ENCODE data around the gene TTC39C. TPM values are rescaled to one million over a fixed set of nuclear protein-coding genes. Genes with fewer than 3 reads are reported as not detected.

The TTC39C gene
- total RNA-seq, 2 experiments from 2014 or later: 31.4 to 47.0 TPM

- intact Hi-C loops (cut with micrococcal nuclease; ENCODE audit: unreplicated experiment): no loop called here
- ChIA-PET POLR2A (no interaction called here), CTCF (ENCODE audit: unreplicated experiment) (no interaction called here)
- Histone ChIP-seq H3K36me3 (ENCODE audit: insufficient read depth, low read length) (no peaks in the 10 kb centered on the region), H3K4me2 (ENCODE audit: low read length) (no peak overlapping the region), H3K4me1 (ENCODE audit: insufficient read depth, low read length, poor library complexity, severe bottlenecking) (no peaks in the 10 kb centered on the region), H3K79me2 (ENCODE audit: insufficient read depth, low read depth, low read length) (peaks cover 16% of the 10 kb centered on the region; the same call in 1 of the 2 replicates), H4K20me1 (ENCODE audit: insufficient read depth, low read length) (peaks cover 10% of the 10 kb centered on the region; the same call in 1 of the 2 replicates), H3K4me3 (ENCODE audit: low read depth, low read length, poor library complexity, severe bottlenecking) (no peak overlapping the region), H3K9me2 (ENCODE audit: insufficient read depth, low read length) (no peaks in the 10 kb centered on the region), H3K9me3 (ENCODE audit: low read length) (no peaks in the 10 kb centered on the region), H2AFZ (ENCODE audit: low read length) (no peak overlapping the region), H3K27ac (ENCODE audit: low read depth, low read length, poor library complexity, severe bottlenecking) (no peak overlapping the region)
- TF ChIP-seq EZH2phosphoT487 (IDR thresholded peaks at IDR 0.05; ENCODE audit: borderline replicate concordance, low read depth, low read length): no peak
- TF ChIP-seq, protein P1, sequence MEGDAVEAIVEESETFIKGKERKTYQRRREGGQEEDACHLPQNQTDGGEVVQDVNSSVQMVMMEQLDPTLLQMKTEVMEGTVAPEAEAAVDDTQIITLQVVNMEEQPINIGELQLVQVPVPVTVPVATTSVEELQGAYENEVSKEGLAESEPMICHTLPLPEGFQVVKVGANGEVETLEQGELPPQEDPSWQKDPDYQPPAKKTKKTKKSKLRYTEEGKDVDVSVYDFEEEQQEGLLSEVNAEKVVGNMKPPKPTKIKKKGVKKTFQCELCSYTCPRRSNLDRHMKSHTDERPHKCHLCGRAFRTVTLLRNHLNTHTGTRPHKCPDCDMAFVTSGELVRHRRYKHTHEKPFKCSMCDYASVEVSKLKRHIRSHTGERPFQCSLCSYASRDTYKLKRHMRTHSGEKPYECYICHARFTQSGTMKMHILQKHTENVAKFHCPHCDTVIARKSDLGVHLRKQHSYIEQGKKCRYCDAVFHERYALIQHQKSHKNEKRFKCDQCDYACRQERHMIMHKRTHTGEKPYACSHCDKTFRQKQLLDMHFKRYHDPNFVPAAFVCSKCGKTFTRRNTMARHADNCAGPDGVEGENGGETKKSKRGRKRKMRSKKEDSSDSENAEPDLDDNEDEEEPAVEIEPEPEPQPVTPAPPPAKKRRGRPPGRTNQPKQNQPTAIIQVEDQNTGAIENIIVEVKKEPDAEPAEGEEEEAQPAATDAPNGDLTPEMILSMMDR (conservative IDR thresholded peaks at IDR 0.05; ENCODE audit: low read length): no peak
- no peak for DNase-seq (ENCODE audit: low spot score)
- no TSS peak for BruUV-seq (replicated peaks)
These were observed 28.8 kb downstream of the TTC39C start for GRCh38 chr18:24043403-24043802.

DNA sequence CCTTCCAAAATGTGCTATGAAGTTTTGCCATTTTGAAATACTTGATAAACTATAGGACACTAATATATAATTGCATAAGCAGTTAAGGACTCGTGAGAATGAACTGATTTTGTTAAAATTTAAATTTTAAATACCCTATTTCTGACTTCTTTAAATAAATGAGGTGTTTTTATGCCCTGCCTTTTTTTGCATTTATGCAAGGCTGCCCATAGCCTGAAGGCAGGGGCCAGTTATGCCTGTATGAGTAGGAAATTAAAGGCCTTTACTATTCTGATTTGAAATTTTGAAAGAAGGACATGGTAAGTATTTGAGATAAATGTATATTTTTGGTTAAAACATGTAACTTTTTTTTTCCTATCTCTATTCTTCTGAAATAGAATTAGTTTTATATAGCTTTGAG, 33.7 kb downstream of the TTC39C start:
- no peak for DNase-seq (ENCODE audit: low spot score)
- ChIA-PET CTCF (ENCODE audit: unreplicated experiment) (no interaction called here), POLR2A (interaction anchor here (0.7 to 0.8 kb wide), 2 partner anchors 24 to 143 kb away, joined by 3 read pairs; no protein-coding TSS in a partner anchor)
- H3K36me3 ChIP-seq (ENCODE audit: insufficient read depth, low read length): no peaks in the 10 kb centered on the region
- H3K9me2 ChIP-seq (ENCODE audit: insufficient read depth, low read length): no peaks in the 10 kb centered on the region
- H3K4me3 ChIP-seq (ENCODE audit: low read depth, low read length, poor library complexity, severe bottlenecking): no peak overlapping the region
- intact Hi-C loops (cut with micrococcal nuclease; ENCODE audit: unreplicated experiment): loop anchor here (2.0 kb wide), 1 partner anchor 29 kb away; no protein-coding TSS in a partner anchor
- H3K4me2 ChIP-seq (ENCODE audit: low read length): no peak overlapping the region
- H4K20me1 ChIP-seq (ENCODE audit: insufficient read depth, low read length): no peaks in the 10 kb centered on the region; the same call in 1 of the 2 replicates
- no peaks in the 10 kb centered on the region for H3K9me3 ChIP-seq (ENCODE audit: low read length)
- TF ChIP-seq, protein P1 (conservative IDR thresholded peaks at IDR 0.05; ENCODE audit: low read length): no peak
- TF ChIP-seq EZH2phosphoT487 (IDR thresholded peaks at IDR 0.05; ENCODE audit: borderline replicate concordance, low read depth, low read length): no peak
- H2AFZ ChIP-seq (ENCODE audit: low read length): no peak overlapping the region
- H3K79me2 ChIP-seq (ENCODE audit: insufficient read depth, low read depth, low read length): peaks cover 5% of the 10 kb centered on the region; the same call in 1 of the 2 replicates
- H3K27ac ChIP-seq (ENCODE audit: low read depth, low read length, poor library complexity, severe bottlenecking): no peak overlapping the region
- no TSS peak for BruUV-seq (replicated peaks)
- H3K4me1 ChIP-seq (ENCODE audit: insufficient read depth, low read length, poor library complexity, severe bottlenecking): peaks cover 7% of the 10 kb centered on the region

GRCh38 chr18:24049142-24049541, 34.6 kb downstream of the TTC39C start:
- H3K36me3 ChIP-seq (ENCODE audit: insufficient read depth, low read length): no peaks in the 10 kb centered on the region
- no peaks in the 10 kb centered on the region; the same call in 1 of the 2 replicates for H4K20me1 ChIP-seq (ENCODE audit: insufficient read depth, low read length)
- DNase-seq (ENCODE audit: low spot score): no peak
- no peak overlapping the region for H3K4me3 ChIP-seq (ENCODE audit: low read depth, low read length, poor library complexity, severe bottlenecking)
- peaks cover 7% of the 10 kb centered on the region for H3K4me1 ChIP-seq (ENCODE audit: insufficient read depth, low read length, poor library complexity, severe bottlenecking)
- H2AFZ ChIP-seq (ENCODE audit: low read length): no peak overlapping the region
- no peaks in the 10 kb centered on the region for H3K9me3 ChIP-seq (ENCODE audit: low read length)
- intact Hi-C loops (cut with micrococcal nuclease; ENCODE audit: unreplicated experiment): loop anchor here (2.0 kb wide), 1 partner anchor 30 kb away; no protein-coding TSS in a partner anchor
- POLR2A ChIA-PET: interaction anchor here (0.5 kb wide), 1 partner anchor 209 kb away, joined by 5 read pairs; no protein-coding TSS in a partner anchor
- peaks cover 5% of the 10 kb centered on the region; the same call in 1 of the 2 replicates for H3K79me2 ChIP-seq (ENCODE audit: insufficient read depth, low read depth, low read length)
- no peak overlapping the region for H3K27ac ChIP-seq (ENCODE audit: low read depth, low read length, poor library complexity, severe bottlenecking)
- no peaks in the 10 kb centered on the region for H3K9me2 ChIP-seq (ENCODE audit: insufficient read depth, low read length)
- no peak overlapping the region for H3K4me2 ChIP-seq (ENCODE audit: low read length)
- BruUV-seq (replicated peaks): no TSS peak
- CTCF ChIA-PET (ENCODE audit: unreplicated experiment): no interaction called here
- TF ChIP-seq, protein P1 (conservative IDR thresholded peaks at IDR 0.05; ENCODE audit: low read length): no peak
- no peak for TF ChIP-seq EZH2phosphoT487 (IDR thresholded peaks at IDR 0.05; ENCODE audit: borderline replicate concordance, low read depth, low read length)
